OCI-LY1 (cell line): ENCODE data around the gene TXNIP.

Experiments used
- EZH2 ChIP-seq: fragments of 200-600 bp; sonication (generic), shearing (Covaris generic); IDR thresholded peaks from 2 replicates; pipeline ENCODE4 v1.8.0; 2017; ENCODE audit warnings: borderline replicate concordance, mixed run types, mild to moderate bottlenecking, antibody characterized with exemption, low read length, moderate library complexity, mixed read lengths
- TF ChIP-seq, protein P1 (sequence below): fragments of 200-600 bp; sonication (generic), shearing (Covaris generic); IDR thresholded peaks from 2 replicates; pipeline ENCODE4 v1.5.1; 2017; ENCODE audit warnings: mild to moderate bottlenecking, antibody characterized with exemption, low read length, moderate library complexity, mixed read lengths

- TF ChIP-seq EZH2, result no peak
- TF ChIP-seq, protein P1, sequence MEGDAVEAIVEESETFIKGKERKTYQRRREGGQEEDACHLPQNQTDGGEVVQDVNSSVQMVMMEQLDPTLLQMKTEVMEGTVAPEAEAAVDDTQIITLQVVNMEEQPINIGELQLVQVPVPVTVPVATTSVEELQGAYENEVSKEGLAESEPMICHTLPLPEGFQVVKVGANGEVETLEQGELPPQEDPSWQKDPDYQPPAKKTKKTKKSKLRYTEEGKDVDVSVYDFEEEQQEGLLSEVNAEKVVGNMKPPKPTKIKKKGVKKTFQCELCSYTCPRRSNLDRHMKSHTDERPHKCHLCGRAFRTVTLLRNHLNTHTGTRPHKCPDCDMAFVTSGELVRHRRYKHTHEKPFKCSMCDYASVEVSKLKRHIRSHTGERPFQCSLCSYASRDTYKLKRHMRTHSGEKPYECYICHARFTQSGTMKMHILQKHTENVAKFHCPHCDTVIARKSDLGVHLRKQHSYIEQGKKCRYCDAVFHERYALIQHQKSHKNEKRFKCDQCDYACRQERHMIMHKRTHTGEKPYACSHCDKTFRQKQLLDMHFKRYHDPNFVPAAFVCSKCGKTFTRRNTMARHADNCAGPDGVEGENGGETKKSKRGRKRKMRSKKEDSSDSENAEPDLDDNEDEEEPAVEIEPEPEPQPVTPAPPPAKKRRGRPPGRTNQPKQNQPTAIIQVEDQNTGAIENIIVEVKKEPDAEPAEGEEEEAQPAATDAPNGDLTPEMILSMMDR, result peak; percentile 84
Observed at GRCh38 chr1:145977486-145978470, 18.6 kb downstream of the TXNIP start.
